Activated CD8-positive, alpha-beta T cell treated with anti-CD3 and anti-CD28 coated beads, Interleukin-2, amount 10 ng/mL, durations not matched to agents 7 days and 5 days (primary cell): ENCODE results near the gene ELOVL5. TPM values are rescaled to one million over a fixed set of nuclear protein-coding genes. Genes with fewer than 3 reads are reported as not detected.
A peak's percentile ranks its signal among the peaks of the same experiment; 100 is the strongest.

Experiments used
- ATAC-seq: fragments of 150-1000 bp; cut with Tn5 transposase; one replicate; pipeline ENCODE4 v1.10.0; 2021; ENCODE audit warnings: moderate library complexity
- CTCF ChIA-PET: fragments of 350-600 bp; sonication (Branson Sonifier 250); formaldehyde crosslinking; loops from one replicate; lab custom pipeline; 2021; ENCODE audit warnings: antibody characterized with exemption; lab: Charles Lee
- POLR2A ChIA-PET: fragments of 350-600 bp; sonication (Branson Sonifier 250); formaldehyde crosslinking; loops from one replicate; lab custom pipeline; 2021; ENCODE audit warnings: antibody characterized with exemption; lab: Charles Lee
- DNase-seq: peaks from one replicate; pipeline ENCODE4 v3.0.0-alpha.2; 2020
- H3K27ac Mint-ChIP-seq: one replicate; pipeline ENCODE4 v1.8.0; 2021; ENCODE audit warnings: mild to moderate bottlenecking, mixed read lengths
- H3K27me3 Mint-ChIP-seq: one replicate; pipeline ENCODE4 v1.8.0; 2021; ENCODE audit warnings: low read depth, mixed read lengths
- H3K36me3 Mint-ChIP-seq: one replicate; pipeline ENCODE4 v1.8.0; 2021; ENCODE audit warnings: low read depth, mixed read lengths
- H3K4me1 Mint-ChIP-seq: one replicate; pipeline ENCODE4 v1.8.0; 2021; ENCODE audit warnings: low read depth, mixed read lengths
- H3K4me3 Mint-ChIP-seq: one replicate; pipeline ENCODE4 v1.8.0; 2021; ENCODE audit warnings: mild to moderate bottlenecking, mixed read lengths
- H3K9me3 Mint-ChIP-seq: one replicate; pipeline ENCODE4 v1.8.0; 2022; ENCODE audit warnings: mixed read lengths; ENCODE audit not compliant: insufficient read depth
- total RNA-seq, 2 experiments: library from RNA; stranded (reverse); gene quantifications; one replicate each; pipeline ENCODE4 v1.2.3, GENCODE V29; 2021

ELOVL5 gene
- total RNA-seq, 2 experiments from 2014 or later = 116 TPM

GRCh38 chr6:53250176-53251032, 98.3 kb downstream of the ELOVL5 start:
- Mint-ChIP-seq H3K9me3 (no peaks in the 10 kb centered on the region), H3K27ac (no peak overlapping the region), H3K4me1 (no peaks in the 10 kb centered on the region), H3K27me3 (no peaks in the 10 kb centered on the region), H3K4me3 (no peak overlapping the region), H3K36me3 (peaks cover 5% of the 10 kb centered on the region)
- DNase-seq = no peak
- no peak for ATAC-seq
- CTCF ChIA-PET = interaction anchor here (0.9 to 1.5 kb wide), 2 partner anchors 78 to 234 kb away, joined by 3 to 4 read pairs; no protein-coding TSS in a partner anchor
- POLR2A ChIA-PET = no interaction called here

DNA sequence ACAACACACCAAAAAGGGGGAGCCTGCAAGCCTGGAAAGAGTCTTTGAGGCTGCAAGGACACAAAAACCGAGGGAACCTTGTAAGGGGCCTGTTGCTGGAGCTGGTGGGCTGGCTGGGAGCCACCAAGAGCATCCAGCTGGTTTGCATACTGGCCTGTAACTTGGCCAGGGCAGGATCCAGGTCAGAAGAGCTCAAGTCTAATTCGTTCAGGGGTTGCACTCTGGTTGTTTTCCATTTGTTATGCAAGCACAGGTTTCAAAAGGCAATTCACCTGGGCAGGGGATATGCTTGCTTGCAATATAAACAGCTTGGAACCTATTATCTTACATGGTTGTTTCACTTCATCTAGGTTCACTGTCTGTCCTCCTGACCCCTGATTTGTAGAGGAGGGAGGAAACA, 101.8 kb downstream of the ELOVL5 start:
- Mint-ChIP-seq H3K4me1 (peaks cover 2% of the 10 kb centered on the region), H3K9me3 (no peaks in the 10 kb centered on the region), H3K27me3 (no peaks in the 10 kb centered on the region), H3K4me3 (no peak overlapping the region), H3K36me3 (no peaks in the 10 kb centered on the region), H3K27ac (no peak overlapping the region)
- ATAC-seq = no peak
- ChIA-PET CTCF (no interaction called here), POLR2A (interaction anchor here (0.6 kb wide), 1 partner anchor 441 kb away, joined by 4 read pairs; no protein-coding TSS in a partner anchor)
- DNase-seq = no peak

DNA sequence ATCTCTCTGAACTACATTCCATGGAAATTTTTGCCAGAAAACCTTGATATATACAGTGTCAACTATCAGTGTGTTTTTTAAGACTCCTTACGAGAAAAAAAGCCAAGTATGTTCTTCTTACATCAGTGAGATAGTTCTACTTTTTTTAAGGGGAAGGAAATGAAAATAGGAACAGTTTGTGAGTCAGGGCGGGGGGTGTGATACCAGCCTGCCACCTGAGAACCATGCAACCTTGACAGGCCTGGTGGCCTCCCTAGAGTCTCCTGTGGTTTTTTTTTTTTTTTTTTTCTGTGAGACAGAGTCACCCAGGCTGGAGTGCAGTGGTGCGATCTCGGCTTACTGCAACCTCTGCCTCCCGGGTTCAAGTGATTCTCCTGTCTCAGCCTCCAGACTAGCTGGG, 103.8 kb downstream of the ELOVL5 start:
- CTCF ChIA-PET = interaction anchor here (1.1 kb wide), 1 partner anchor 73 kb away, joined by 3 read pairs; no protein-coding TSS in a partner anchor
- peaks cover 8% of the 10 kb centered on the region for H3K9me3 Mint-ChIP-seq
- POLR2A ChIA-PET = no interaction called here
- H3K27ac Mint-ChIP-seq = no peak overlapping the region
- H3K4me3 Mint-ChIP-seq = no peak overlapping the region
- no peak for DNase-seq
- no peaks in the 10 kb centered on the region for H3K27me3 Mint-ChIP-seq
- no peaks in the 10 kb centered on the region for H3K36me3 Mint-ChIP-seq
- H3K4me1 Mint-ChIP-seq = peaks cover 7% of the 10 kb centered on the region
- ATAC-seq = no peak

- no peak for ATAC-seq
- ChIA-PET POLR2A (no interaction called here), CTCF (interaction anchor here (1.1 kb wide), 1 partner anchor 72 kb away, joined by 3 read pairs; no protein-coding TSS in a partner anchor)
These were observed 104.3 kb downstream of the ELOVL5 start for GRCh38 chr6:53244399-53244931.

DNA sequence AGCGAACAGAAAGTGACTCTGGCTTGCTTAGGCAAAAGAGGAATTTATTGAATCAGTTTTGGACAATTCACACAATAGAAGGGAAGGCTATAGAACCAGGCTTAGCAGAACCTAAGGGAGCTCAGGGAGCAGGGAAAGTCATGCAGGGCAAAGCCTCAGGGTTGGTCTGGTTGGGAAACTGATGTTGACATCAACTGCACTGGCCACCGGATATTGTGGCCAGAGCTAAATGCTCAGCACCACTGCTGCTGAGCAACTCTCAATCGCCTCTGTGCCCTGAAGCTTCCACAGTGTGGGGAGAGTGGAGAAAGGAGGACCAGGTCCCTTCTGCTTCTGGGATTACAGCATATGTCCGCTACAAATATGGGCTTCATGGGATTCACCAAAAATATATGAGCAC, 106.8 kb downstream of the ELOVL5 start:
- no peaks in the 10 kb centered on the region for H3K27me3 Mint-ChIP-seq
- H3K4me3 Mint-ChIP-seq = no peak overlapping the region
- peaks cover 10% of the 10 kb centered on the region for H3K9me3 Mint-ChIP-seq
- H3K36me3 Mint-ChIP-seq = no peaks in the 10 kb centered on the region
- H3K4me1 Mint-ChIP-seq = peaks cover 7% of the 10 kb centered on the region
- DNase-seq (no peak), ATAC-seq (no peak)
- ChIA-PET POLR2A (no interaction called here), CTCF (no interaction called here)
- H3K27ac Mint-ChIP-seq = no peak overlapping the region

More at GRCh38 chr6:53244399-53244931, 104.3 kb downstream of the ELOVL5 start:
- no peak overlapping the region for H3K27ac Mint-ChIP-seq
- H3K36me3 Mint-ChIP-seq = no peaks in the 10 kb centered on the region
- DNase-seq = no peak
- peaks cover 10% of the 10 kb centered on the region for H3K9me3 Mint-ChIP-seq
- H3K4me3 Mint-ChIP-seq = no peak overlapping the region
- no peaks in the 10 kb centered on the region for H3K27me3 Mint-ChIP-seq
- H3K4me1 Mint-ChIP-seq = peaks cover 7% of the 10 kb centered on the region

- POLR2A ChIA-PET = no interaction called here
- ATAC-seq (no peak), DNase-seq (no peak)
- Mint-ChIP-seq H3K4me3 (no peak overlapping the region), H3K4me1 (peaks cover 10% of the 10 kb centered on the region), H3K27ac (no peak overlapping the region), H3K27me3 (no peaks in the 10 kb centered on the region), H3K9me3 (peaks cover 10% of the 10 kb centered on the region), H3K36me3 (no peaks in the 10 kb centered on the region)
- CTCF ChIA-PET = no interaction called here
These were observed 108.0 kb downstream of the ELOVL5 start for GRCh38 chr6:53240761-53241160.

DNA sequence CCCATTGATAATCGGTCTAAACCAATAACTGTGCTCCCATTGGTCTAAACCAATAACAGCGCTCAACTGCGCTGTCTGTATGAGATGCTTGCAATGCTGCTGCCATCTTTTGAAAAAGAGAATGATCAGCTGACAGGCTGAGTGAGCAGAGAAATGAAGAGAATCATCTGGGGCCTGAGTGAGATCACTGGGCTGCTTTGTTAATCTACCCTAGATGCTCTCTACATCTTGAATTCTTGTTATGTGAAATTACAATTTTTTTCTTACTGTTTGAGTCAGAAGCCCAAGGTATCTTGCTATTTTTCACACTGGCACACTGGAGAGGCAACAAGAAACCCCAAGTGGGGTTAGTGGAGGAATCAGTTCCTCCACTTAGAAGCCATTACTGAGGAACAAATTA, 108.6 kb downstream of the ELOVL5 start:
- Mint-ChIP-seq H3K27me3 (no peaks in the 10 kb centered on the region), H3K4me1 (peaks cover 10% of the 10 kb centered on the region), H3K36me3 (no peaks in the 10 kb centered on the region), H3K9me3 (peaks cover 10% of the 10 kb centered on the region), H3K27ac (no peak overlapping the region), H3K4me3 (no peak overlapping the region)
- CTCF ChIA-PET = no interaction called here
- POLR2A ChIA-PET = no interaction called here
- DNase-seq (no peak), ATAC-seq (no peak)

DNA sequence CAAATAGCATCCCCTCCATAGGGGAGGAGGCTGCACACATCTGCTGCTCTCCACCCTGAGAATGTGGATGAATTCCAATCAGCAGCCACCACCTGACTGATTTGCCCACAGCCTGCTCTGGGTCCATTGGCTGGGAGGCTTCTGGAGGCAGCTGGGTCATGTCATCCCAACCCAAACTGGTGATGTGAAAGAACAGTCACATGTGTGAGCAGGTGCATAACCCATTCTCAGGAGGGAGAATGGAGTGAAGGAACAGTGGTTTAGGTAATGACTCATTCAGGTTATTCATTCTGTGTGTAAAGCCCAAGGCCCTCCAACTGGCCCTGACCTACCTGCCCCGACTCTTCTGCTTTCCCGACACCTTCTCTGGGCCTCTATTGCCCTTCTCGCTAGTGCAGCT, 109.2 kb downstream of the ELOVL5 start:
- no peaks in the 10 kb centered on the region for H3K27me3 Mint-ChIP-seq
- no peak overlapping the region for H3K27ac Mint-ChIP-seq
- no peak for DNase-seq
- H3K36me3 Mint-ChIP-seq = no peaks in the 10 kb centered on the region
- no peak overlapping the region for H3K4me3 Mint-ChIP-seq
- H3K4me1 Mint-ChIP-seq = peaks cover 7% of the 10 kb centered on the region
- ChIA-PET CTCF (no interaction called here), POLR2A (no interaction called here)
- peaks cover 10% of the 10 kb centered on the region for H3K9me3 Mint-ChIP-seq
- no peak for ATAC-seq

- H3K36me3 Mint-ChIP-seq = no peaks in the 10 kb centered on the region
- H3K4me3 Mint-ChIP-seq = no peak overlapping the region
- POLR2A ChIA-PET = interaction anchor here (0.6 to 0.7 kb wide), 2 partner anchors 17 to 519 kb away, joined by 3 read pairs; no protein-coding TSS in a partner anchor
- ATAC-seq (no peak), DNase-seq (no peak)
- CTCF ChIA-PET = no interaction called here
- no peak overlapping the region for H3K27ac Mint-ChIP-seq
- H3K9me3 Mint-ChIP-seq = peaks cover 10% of the 10 kb centered on the region
- no peaks in the 10 kb centered on the region for H3K27me3 Mint-ChIP-seq
- H3K4me1 Mint-ChIP-seq = peaks cover 7% of the 10 kb centered on the region
These were observed 110.4 kb downstream of the ELOVL5 start for GRCh38 chr6:53238311-53238710.

GRCh38 chr6:53236241-53236640, 112.5 kb downstream of the ELOVL5 start:
- Mint-ChIP-seq H3K27ac (no peak overlapping the region), H3K36me3 (no peaks in the 10 kb centered on the region), H3K27me3 (no peaks in the 10 kb centered on the region), H3K4me3 (peak overlapping the region; percentile 7), H3K4me1 (peaks cover 14% of the 10 kb centered on the region), H3K9me3 (peaks cover 10% of the 10 kb centered on the region)
- no peak for DNase-seq
- ChIA-PET CTCF (no interaction called here), POLR2A (no interaction called here)
- ATAC-seq = no peak

DNA sequence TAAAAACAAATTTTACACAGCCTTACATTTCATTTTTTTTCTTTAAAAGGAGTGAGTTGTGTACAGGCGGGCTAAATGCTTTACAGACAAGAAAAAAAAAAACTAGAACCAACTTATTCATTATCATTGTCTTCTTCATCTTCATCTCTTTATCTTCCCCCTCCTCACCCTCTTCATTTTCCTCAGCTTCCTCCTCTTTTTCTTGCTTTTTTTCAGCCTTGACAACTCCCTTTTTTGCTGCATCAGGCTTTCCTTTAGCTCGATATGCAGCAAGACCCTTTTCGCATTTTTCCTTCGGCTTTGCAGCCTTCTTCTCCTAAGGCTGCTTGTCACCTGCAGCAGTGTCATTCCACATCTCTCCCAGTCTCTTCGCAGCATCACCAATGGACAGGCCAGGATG, 113.2 kb downstream of the ELOVL5 start:
- ATAC-seq (no peak), DNase-seq (no peak)
- CTCF ChIA-PET = interaction anchor here (1.0 kb wide), 1 partner anchor 249 kb away, joined by 3 read pairs; no protein-coding TSS in a partner anchor
- Mint-ChIP-seq H3K4me3 (no peak overlapping the region), H3K36me3 (no peaks in the 10 kb centered on the region), H3K27ac (no peak overlapping the region), H3K9me3 (peaks cover 8% of the 10 kb centered on the region), H3K4me1 (peaks cover 10% of the 10 kb centered on the region), H3K27me3 (no peaks in the 10 kb centered on the region)
- POLR2A ChIA-PET = no interaction called here

DNA sequence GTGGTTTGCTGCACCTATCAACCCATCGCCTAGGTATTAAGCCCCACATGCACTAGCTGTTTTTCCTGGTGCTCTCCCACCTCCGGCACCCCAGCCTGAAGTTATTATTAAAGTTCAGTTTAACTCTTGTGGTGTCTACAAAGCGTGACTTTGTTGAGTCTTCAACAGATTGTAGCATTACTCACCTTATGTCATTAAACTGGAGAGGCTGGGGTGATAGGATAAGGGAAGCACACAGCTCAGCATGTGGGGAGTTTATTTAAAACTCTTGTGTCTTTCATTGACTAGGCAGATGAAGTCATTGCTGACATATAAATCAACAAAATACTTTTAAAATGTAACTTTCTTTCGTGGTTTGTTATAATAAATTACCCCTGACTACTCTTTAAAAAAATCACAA, 115.4 kb downstream of the ELOVL5 start:
- POLR2A ChIA-PET = no interaction called here
- H3K4me3 Mint-ChIP-seq = no peak overlapping the region
- no peaks in the 10 kb centered on the region for H3K36me3 Mint-ChIP-seq
- CTCF ChIA-PET = no interaction called here
- H3K27me3 Mint-ChIP-seq = no peaks in the 10 kb centered on the region
- peaks cover 9% of the 10 kb centered on the region for H3K4me1 Mint-ChIP-seq
- no peak for ATAC-seq
- H3K9me3 Mint-ChIP-seq = no peaks in the 10 kb centered on the region
- DNase-seq = no peak
- no peak overlapping the region for H3K27ac Mint-ChIP-seq
